Skin of body (tissue), 2 donors: ENCODE measurements around the gene LYZL6. TPM values are rescaled to one million over a fixed set of nuclear protein-coding genes. Genes with fewer than 3 reads are reported as not detected.
"Not testable (repeated sequence)": the region's sequence is repeated elsewhere in the genome, so short reads cannot be mapped to it uniquely, and the experiment has no call there.

Source experiments
- DNase-seq: peaks from one replicate; lab custom pipeline; 2025; lab: John Stamatoyannopoulos, UW
- total RNA-seq: library from RNA; depleted of rRNA; stranded (reverse); fragments of >200 nt; gene quantifications from one replicate; pipeline ENCODE4 v1.2.3, GENCODE V29; 2014

The LYZL6 gene
- total RNA-seq, 1 donor from 2014 or later = not detected

DNA sequence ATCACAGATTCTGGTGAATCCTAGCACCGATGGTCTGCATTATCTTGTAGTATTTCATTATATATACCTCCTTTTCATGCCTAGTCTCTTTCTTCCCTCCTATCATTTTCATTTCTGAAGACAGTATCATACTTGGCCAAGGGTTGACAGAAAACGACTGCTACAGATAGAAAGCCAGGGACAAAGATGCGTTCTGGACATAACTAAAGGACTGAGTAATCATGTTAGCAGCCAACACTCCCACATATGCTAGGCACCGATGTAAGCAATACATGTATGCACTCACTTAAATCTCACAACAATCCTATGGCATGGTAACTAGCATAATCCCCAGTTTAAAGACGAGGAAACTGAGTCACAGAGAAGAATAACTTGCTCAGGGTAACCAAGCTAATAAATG, 35.8 kb downstream of the LYZL6 start:
- no peak for DNase-seq

DNA sequence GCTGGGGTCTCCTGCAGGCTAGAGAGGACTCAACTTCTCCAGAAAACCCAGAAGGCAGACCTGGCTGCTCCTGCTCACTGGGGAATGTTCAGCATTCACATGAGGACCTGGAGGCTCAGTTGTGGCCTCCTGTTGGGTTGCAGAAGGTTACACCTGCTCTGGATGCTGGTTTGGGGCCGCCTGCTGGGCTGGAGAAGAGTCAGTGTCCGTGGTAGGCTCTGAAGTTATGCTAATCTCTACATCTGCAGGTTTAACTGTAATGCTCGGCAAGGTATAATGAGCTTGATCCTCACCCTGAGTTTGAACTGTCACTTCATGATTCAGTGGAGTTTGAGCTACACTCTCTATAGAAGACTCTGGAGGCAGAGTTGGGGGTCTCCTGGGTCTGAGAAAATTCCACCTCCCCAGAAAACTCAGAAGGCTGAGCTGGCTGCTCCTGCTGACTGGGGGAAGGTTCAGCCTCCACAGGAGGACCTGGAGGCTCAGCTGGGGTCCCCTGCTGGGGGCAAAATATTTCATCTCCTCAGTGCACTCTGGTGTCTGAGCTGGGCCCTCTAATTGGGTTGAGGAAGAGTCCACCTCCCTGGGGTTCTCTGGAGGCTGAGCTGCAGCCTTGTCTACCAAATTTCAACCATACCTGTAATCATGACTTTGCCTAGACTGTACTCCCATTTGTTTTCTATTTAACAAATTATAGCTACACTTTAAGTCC, 36.4 kb downstream of the LYZL6 start:
- DNase-seq = no peak

DNA sequence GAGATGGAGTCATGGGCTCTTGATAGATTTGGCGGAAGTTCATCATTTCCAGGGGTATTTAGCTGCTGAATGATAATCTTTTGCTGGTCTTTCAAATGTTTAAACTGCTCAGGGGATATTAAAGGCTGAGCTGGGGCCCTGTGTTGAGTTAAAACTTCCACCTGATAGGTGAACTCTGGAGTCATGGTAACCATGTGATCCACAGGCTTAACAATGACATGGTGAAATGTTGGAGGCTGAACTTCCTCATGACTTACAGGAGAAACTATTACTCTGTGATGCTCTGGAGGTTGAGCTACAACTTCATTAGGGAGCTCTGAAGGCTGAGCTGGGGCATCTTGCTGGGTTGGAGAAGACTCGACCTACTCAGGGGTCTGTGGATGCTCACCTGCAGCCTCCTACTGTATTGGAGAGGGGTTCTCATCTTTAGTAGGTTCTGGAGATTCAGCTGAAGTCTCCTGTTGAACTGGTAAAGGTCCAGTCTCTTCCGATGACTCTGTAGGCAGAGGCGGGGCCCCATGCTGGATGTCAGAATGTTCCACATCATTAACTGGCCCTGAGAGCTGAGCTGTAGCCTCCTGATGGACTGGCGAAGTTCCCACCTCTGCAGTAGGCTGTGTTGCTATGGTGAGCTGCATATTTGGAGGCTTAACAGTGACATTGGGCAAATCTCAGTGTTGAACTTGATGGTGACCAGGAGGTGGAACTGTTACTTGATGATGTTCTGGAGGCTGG, 37.2 kb downstream of the LYZL6 start:
- no peak for DNase-seq

DNA sequence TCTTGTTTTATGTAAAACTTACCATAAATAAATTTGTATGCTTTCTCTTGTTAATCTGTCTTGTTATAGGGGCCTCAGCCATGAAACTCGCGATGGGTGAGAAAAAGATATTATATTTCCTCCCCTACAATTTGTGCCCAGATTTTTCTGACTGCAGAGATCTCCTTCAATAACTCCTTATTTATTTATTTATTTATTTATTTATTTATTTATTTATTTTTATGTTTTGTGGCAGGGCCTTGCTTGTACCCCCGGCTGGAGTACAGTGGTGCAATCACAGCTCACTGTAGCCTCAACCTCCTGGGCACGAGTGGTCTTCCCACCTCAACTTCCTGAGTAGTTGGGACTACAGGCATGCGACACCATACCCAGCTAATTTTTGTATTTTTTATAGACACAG, 40.1 kb downstream of the LYZL6 start:
- DNase-seq = no peak

DNA sequence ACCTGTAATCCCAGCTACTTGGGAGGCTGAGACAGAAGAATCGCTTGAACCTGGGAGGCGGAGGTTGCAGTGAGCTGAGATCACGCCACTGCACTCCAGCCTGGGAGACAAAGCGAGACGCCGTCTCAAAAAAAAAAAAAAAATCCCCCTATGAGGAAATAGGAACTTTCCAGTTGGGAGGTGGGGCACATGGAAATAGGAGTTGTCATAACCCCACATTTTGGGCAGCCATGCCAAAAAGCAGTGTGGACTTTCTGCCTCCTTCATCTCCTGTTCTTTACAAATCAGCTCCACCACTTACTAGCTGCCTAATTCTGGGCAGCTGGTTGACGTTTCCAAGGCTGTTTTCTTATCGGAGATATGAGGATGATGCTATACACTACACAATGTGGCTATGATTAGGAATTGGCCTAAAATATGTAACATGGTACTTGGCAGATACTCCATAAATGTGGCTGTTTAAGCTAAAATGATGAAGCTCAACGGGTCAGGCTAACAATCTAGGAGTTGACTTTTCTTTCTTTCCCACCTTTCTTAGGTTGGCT, 41.8 kb downstream of the LYZL6 start:
- peak; percentile 42 for DNase-seq

DNA sequence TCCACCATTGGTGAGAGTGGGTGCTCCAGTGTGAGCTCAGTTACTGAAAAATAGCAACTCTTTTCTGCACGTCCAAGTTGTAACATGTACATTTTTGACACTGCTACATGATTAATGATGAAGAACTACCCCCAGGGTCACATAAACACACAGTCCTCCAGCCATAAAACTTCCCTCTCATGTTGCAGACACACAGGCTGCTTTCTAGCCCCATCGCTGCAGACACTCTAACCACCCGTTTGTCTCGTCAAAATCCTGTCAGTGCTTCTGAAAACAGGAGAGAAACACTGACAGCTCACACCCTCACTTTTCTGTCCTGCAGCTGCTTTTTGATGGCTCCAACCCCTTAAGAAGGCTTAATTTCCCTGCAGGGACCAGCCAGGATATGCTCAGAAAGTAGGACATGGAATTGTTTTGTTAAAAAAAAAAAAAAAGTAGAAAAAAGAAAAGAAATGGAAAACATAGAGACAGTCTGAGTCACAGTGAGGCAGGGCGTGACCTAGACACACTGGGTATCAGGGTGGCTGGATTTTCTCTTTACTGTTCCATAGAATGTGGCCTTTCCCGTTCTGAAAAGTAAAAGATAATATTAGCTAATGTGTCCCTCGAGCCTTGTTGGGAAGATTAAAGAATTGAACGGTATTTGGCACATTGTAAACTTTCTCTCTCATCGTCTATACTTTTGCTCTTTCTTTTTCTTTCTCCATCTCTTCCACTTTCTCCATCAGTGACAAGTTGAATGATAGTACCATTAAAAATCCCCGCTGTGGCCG, 42.6 kb downstream of the LYZL6 start:
- no peak for DNase-seq

DNA sequence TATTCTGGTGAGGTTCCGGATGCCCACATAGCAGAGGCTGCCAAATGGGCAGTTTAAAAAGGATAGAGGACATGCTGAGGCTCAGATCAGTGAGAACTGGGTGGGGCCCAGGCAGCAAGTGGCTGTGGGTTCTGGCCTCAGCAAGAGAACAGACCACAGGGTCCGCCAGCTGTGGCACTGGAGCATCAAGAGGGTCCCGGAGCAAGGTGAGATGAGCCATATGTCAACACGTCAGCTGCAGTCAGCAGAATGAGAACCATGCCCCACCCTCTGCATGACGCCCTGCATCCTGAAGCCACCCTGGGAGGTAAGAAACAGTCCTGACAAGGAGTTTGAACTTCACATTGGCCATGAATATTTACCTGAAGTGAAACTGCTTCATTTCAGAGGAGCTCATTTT, 43.2 kb downstream of the LYZL6 start:
- no peak for DNase-seq

DNA sequence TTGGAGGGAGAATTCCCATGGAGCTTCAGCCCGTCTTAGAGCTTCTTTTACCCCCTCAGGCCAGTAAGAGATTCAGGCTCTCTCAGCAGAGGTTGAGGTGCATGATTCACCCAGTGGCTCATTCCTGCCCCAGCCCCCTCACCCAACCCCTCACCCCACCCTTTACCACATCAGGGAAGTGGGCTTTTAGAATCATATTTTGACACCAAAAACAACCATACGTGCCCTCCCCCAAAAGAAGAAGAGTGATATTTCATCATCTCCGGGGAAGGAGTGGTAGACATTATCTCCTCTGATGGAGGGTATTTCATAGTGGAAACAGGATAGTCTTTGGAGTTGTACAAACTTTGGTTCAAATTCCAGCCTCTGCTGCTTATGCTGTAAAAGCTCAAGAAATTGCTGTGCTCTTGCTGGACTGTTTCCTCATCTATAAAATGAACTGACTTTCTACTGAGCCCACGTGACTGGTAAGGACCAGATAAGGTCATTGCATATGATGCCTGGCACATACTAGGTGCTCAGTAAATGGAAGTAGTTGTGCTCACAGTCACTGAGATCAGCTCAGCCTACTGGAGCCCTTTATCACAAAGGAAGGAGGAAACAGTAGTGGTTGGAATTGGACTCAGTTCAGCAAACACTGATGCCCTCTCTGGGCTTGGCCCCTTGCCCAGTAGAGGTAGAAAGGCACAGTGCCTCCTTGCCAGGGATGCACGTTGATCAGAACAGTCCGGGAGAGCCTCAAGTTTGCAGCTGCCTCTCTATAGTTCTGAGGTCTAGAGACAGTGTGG, 45.0 kb downstream of the LYZL6 start:
- no peak for DNase-seq

DNA sequence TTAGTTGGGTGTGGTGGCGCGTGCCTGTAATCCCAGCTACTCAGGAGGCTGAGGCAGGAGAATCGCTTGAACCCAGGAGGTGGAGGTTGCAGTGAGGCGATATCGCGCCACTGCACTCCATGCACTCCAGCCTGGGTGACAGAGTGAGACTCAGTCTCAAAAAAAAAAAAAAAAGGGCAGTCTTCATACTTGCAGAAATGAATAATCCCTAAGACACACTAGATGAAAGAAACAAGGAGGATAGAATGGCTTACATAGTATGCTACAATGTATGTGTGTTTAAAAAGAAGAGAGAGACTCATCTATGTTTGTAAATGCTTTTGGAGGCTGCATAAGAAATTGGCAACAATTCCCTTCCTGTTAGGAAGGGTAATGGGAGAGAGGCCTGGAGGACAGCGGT, 45.7 kb downstream of the LYZL6 start:
- not testable (repeated sequence) for DNase-seq

DNA sequence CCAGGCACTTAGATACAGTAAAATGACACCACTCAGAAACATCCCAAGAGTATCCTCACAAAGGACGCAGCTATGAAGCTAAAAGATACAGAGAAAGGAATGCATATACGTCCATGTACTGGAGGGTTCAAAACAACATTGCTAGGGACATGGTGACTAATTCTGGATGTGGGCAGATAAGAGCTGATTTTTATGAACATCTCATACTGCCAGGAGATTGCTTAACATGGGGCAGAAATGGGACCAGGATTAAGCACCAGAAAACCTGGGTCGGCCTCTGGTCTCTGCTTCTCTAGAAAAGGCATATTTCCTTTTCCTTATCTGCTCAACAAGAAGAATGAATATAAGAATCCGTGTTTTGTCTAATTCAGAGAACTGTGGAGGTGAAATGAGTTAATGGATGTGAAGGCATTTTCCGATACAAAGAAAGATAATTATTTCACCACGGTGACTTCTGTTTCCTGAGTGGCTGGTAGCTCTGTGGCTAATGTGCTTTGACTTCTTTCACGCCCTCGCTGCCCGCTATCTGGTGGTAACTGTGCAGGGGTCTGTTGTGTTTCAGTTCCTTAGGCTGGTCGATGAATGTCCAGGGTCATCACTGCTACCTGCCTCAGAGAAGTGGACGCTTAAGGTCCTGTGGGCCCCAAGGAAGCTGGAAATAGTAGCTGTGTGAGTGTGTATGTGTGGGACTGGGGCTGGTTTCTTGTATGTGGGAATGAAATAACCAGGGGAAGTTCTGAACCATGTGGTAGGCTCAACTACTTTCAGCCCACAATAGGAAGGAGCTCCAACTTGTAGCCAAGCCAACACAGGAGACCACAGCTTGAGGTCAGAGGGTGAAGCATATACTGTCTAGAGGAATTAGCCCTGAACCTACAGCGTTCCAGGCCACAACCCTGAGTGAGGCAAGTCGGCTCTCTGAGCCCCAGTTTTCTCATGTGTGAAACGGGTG, 47.6 kb downstream of the LYZL6 start:
- no peak for DNase-seq

DNA sequence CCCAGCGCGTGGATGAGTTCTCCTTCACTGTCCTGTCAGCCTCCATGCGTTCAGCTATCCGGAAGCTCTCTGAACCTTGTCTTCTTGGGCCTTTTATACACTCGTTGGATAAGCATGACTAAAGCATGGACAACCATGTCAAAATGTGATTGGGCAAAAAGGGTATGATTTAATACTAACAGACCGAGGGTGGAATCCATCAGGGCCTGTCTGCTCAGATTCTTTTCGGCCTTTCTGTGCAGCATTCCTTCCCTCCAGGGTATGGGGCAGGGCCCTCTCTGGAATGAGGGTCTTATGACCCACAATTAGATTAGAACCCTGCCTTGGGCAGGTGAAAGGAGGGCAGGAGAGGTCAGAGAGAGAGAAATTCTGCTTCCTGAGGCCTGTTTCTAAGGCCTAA, 49.3 kb downstream of the LYZL6 start:
- no peak for DNase-seq

DNA sequence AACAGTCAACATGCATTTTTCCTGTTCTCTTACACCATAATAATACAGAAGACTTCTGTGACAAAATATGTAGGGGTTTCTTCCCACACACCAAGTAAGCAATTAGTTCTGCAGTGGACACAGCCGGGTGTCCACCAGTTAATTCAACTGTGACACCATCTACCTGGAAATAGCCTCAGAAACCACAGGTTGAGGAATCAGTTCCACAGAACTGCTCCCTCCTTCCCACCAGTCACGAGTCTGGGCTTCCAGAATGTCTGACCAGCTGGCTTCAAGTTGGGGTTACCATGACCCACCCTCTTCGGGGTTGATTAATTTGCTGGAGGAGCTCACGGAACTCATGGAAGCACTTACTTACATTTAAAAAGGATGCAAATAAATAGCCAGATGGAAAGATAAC, 49.8 kb downstream of the LYZL6 start:
- no peak for DNase-seq

DNA sequence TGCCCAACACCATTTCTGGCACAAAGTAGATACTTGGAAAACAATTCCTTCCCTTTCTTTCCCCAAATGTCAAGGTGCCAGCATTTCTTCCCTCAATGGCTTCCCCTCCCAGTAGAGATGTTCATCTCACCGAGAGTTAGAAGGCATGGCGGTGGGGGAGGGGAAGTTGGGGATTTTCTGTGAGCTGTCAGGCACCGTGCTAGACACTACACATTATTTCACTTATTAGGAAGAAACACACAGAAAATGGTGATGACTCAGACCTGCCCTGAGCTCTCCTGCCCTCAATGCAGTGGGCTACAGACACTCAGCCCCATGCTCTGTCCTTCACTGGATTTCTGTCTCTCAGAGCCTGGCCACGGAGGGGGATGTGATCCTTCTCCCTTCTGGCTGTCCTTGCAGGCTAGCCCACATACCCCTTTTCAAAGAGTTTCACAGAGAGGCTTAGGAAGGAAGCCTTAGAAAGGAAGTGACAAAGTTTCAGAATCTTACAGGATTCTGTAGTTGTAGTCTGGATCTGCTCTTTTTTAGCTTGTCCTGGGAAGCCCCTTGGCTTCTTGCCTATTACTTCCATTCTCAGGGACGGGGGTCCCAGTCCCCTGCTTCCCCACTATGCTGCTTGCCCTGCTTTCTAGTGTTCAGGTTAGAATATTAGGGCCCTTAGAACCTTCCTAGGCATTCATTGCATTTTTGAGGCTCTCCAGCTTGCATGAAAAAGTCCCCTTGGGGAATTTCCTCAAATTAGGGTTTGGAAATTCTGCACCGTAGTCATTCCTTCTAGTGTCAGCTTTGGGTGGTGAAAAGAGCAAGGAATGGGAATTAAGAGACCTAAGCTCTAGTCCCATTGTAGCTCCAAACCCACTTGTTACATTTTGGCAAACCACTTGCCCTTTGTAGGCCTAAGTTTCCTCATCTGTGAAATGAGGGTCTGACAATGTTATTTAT, 51.1 kb downstream of the LYZL6 start:
- DNase-seq = no peak

DNA sequence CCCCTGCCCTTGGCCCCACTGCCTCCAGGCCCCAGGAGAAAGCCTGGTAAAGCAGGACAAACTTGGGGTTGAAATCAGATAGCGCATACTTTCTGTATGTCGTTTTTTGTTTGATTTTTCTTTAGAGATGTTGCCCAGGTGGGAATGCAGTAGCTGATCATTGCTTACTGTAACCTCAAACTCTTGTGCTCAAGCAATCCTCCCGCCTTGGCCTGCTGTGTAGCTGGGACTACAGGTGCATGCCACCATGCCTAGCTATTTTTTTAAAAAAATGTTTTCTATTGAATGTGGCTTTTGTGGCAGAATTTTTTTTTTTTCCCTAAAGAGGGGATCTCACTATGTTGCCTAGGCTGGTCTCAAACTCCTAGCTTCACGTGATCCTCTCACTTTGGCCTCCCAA, 52.2 kb downstream of the LYZL6 start:
- no peak for DNase-seq

DNA sequence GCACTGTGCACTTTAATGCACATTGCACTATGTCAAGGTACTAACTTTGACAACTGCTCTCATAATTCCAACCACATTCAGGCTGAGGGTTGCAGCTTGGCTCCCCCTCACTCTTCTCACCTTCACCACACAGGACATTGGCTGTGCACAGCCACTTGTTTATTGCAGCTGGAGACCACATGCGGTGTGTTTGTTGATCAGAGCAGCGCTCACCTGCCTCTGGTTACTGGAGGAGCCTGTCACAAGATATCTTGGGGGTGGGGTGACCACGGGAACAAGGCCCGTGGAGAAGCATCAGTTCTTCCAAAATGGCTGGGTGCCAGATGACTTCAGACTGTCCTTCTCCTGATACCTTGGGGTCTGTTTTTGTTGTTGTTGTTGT, 52.7 kb downstream of the LYZL6 start:
- DNase-seq = no peak

DNA sequence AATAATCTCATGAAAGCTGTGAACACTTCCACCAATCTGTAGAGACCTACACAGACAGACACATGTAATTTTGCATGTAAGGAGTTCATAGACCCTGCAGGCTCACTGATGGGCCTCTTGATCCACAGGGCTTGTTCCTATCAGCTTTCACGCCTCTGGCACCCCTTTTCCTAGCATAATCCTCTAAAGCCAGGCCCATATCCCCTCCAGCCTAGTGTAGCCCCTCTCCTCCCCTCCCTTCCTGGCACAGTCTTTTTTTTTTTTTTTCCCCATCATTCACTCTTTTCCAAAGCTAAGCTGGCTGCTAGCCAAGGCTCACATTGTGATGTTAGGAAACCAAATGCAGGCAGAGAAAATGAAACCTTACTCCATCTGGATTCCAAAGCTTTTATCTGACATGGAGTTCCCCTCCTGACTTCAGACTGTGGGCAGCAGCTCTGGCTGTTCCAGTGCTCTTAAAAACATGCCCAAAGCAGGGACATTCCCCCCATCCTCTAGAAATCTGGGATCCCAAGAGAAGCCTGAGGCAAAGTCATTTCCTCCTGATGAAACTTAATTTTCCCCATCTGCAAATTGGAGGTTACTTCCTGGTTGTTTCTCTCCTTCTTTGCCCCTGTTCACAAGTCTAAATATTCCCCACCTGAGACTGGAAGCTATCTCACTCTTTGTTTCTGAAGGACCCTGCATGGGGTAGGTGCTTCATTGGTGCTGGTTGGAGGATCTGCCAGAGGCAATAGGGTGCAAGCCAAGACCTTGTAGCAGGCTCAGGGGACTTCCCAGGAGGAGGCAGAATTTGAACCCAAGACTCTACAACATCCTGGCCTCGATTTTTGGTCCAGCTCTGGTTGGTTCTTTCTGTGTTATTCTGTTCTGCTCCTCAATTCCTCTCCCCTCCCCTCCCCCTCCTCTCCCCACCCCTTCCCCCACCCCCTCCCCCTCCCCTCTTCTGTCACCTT, 53.4 kb downstream of the LYZL6 start:
- DNase-seq = no peak

DNA sequence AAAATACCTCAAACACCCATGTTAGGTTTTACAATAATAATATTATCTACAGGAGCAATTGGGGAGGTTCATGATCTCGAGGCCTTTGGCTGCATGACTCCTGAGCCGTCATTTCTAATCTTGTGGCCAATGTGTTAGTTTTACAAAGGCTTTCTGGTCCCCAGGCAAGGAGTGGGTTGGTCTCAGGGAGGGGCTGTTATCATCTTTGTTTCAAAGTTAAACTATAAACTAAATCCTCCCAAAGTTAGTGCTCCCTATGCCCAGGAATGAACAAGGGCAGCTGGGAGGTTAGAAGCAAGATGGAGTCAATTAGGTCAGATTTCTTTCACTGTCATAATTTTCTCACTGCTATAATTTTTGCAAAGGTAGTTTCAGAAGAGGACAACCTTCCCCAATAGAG, 54.3 kb downstream of the LYZL6 start:
- no peak for DNase-seq
